Fibroblast of villous mesenchyme (primary cell): ENCODE data around the gene KRTAP10-7. TPM values are rescaled to one million over a fixed set of nuclear protein-coding genes. Genes with fewer than 3 reads are reported as not detected.
"Not testable (repeated sequence)": the region's sequence is repeated elsewhere in the genome, so short reads cannot be mapped to it uniquely, and the experiment has no call there.

Experiments used
- DNase-seq: peaks from one replicate; pipeline ENCODE4 v3.0.0-alpha.2; 2010; ENCODE audit warnings: low read depth
- H3K4me3 ChIP-seq: 2 replicates; pipeline ENCODE4 v1.5.1; 2011; ENCODE audit warnings: low read depth, mild to moderate bottlenecking, low read length
- CTCF ChIP-seq: IDR thresholded peaks from 2 replicates; pipeline ENCODE4 v1.5.1; 2012; ENCODE audit warnings: low read depth, mild to moderate bottlenecking, low read length; ENCODE audit not compliant: insufficient read depth
- total RNA-seq: library from RNA; depleted of rRNA; stranded (reverse); fragments of >200 nt; gene quantifications from 2 replicates; pipeline ENCODE4 v1.2.3, GENCODE V29; 2012

Gene KRTAP10-7
- total RNA-seq, 1 donor: not detected

- no peak for DNase-seq
- H3K4me3 ChIP-seq: no peak overlapping the region
- TF ChIP-seq CTCF: no peak
These were observed 14.5 kb upstream of the KRTAP10-7 start for GRCh38 chr21:44585892-44586291.

GRCh38 chr21:44589094-44589493 is 11.3 kb upstream of the KRTAP10-7 start:
- no peak overlapping the region for H3K4me3 ChIP-seq
- no peak for DNase-seq
- no peak for TF ChIP-seq CTCF

- no peak for TF ChIP-seq CTCF
- H3K4me3 ChIP-seq: no peak overlapping the region
- DNase-seq: no peak
These were observed 10.7 kb upstream of the KRTAP10-7 start for GRCh38 chr21:44589586-44590305.

- no peak overlapping the region for H3K4me3 ChIP-seq
- no peak for DNase-seq
- TF ChIP-seq CTCF: no peak
These were observed 10.1 kb upstream of the KRTAP10-7 start for GRCh38 chr21:44590311-44590721.

- DNase-seq: not testable (repeated sequence)
These were observed 9.2 kb upstream of the KRTAP10-7 start for GRCh38 chr21:44590897-44591800.

GRCh38 chr21:44591801-44592130 is 8.6 kb upstream of the KRTAP10-7 start:
- H3K4me3 ChIP-seq, DNase-seq: not testable (repeated sequence)

More at GRCh38 chr21:44590897-44591800, 9.2 kb upstream of the KRTAP10-7 start:
- H3K4me3 ChIP-seq: not testable (repeated sequence)

- TF ChIP-seq CTCF: no peak
- H3K4me3 ChIP-seq: no peak within 1 kb of the TSS
- DNase-seq: no peak
These were observed 7.7 kb upstream of the KRTAP10-7 start, which contains the start of gene KRTAP10-6 for GRCh38 chr21:44592446-44593311. TSS of gene KRTAP10-6 (minus strand) at chr21:44592505. CDS start at chr21:44592484, 21 bp downstream.
